ENCODE results near the gene LETMD1. TPM values are rescaled to one million over a fixed set of nuclear protein-coding genes. Genes with fewer than 3 reads are reported as not detected.

Gene LETMD1
- total and polyA plus RNA-seq, 9 of the 15 experiments (the other 6 are each of a cell fraction or from before 2014, with no cell fraction given) = 58.7 to 163 (median 75.4) TPM

- no peak for TF ChIP-seq CUX1 (CRISPR knock-in tag; IDR thresholded peaks at IDR 0.05)
- no peak for TF ChIP-seq RBM34 (IDR thresholded peaks at IDR 0.05; ENCODE audit: borderline replicate concordance, insufficient read depth, low read length)
- TF ChIP-seq ZNF146 (CRISPR knock-in tag; IDR thresholded peaks at IDR 0.05; ENCODE audit: unreplicated experiment) = no peak
- peak; percentile 62; the same call in 1 of the 2 replicates for TF ChIP-seq FOXP4 (CRISPR knock-in tag; IDR thresholded peaks at IDR 0.05; ENCODE audit: borderline replicate concordance)
- peak; percentile 99 for TF ChIP-seq EGR1 (conservative IDR thresholded peaks at IDR 0.05)
- no peak for TF ChIP-seq ZNF174 (CRISPR knock-in tag; IDR thresholded peaks at IDR 0.05)
- 0 out of 2 replicates have a peak, but pooled peaks have one; percentile 86 for TF ChIP-seq PHB (CRISPR knock-in tag; IDR thresholded peaks at IDR 0.05)
- TF ChIP-seq ZNF431 (CRISPR knock-in tag; IDR thresholded peaks at IDR 0.05) = peak; percentile 76; the same call in 1 of the 2 replicates
- peak; percentile 98 for TF ChIP-seq ZFX (CRISPR knock-in tag; IDR thresholded peaks at IDR 0.05)
- TF ChIP-seq COPS2 (conservative IDR thresholded peaks at IDR 0.05) = no peak
- no peak for TF ChIP-seq GATA2 (CRISPR knock-in tag; IDR thresholded peaks at IDR 0.05)
- peak; percentile 58; the same call in 1 of the 2 replicates for TF ChIP-seq CREM (IDR thresholded peaks at IDR 0.05; ENCODE audit: low read depth)
- 0 out of 2 replicates have a peak, but pooled peaks have one; percentile 17 for TF ChIP-seq ZNF583 (CRISPR knock-in tag; IDR thresholded peaks at IDR 0.05)
- no peak for TF ChIP-seq U2AF2 (optimal IDR thresholded peaks at IDR 0.05; ENCODE audit: low read depth, low read length)
- peak; percentile 46; the same call in 1 of the 2 replicates for TF ChIP-seq RB1 (IDR thresholded peaks at IDR 0.05; ENCODE audit: low read depth)
- peak; percentile 75 to 81 for TF ChIP-seq NRF1 (conservative IDR thresholded peaks at IDR 0.05 in 1 of 2, IDR thresholded peaks at IDR 0.05 in 1 of 2)
- TF ChIP-seq HNRNPL (IDR thresholded peaks at IDR 0.05; ENCODE audit: low read depth, low read length) = peak; percentile 73; the same call in 1 of the 2 replicates
- TF ChIP-seq ZNF197 (CRISPR knock-in tag; IDR thresholded peaks at IDR 0.05; ENCODE audit: low read depth) = no peak
- TF ChIP-seq ATF1 (CRISPR knock-in tag; IDR thresholded peaks at IDR 0.05) = no peak
- TF ChIP-seq ATF1 (tag; IDR thresholded peaks at IDR 0.05) = peak; percentile 87
- TF ChIP-seq HBP1 (CRISPR knock-in tag; IDR thresholded peaks at IDR 0.05) = peak; percentile 64; the same call in 1 of the 2 replicates
Observed at GRCh38 chr12:51025836-51026638, 22.1 kb upstream of the LETMD1 start, which contains the start of gene SLC11A2 (continued).

Measured in K562 (cell line).